Right ventricle myocardium inferior (tissue), 1 donor: ENCODE results near the gene SULF2. TPM values are rescaled to one million over a fixed set of nuclear protein-coding genes. Genes with fewer than 3 reads are reported as not detected.
"Not testable (repeated sequence)": the region's sequence is repeated elsewhere in the genome, so short reads cannot be mapped to it uniquely, and the experiment has no call there.

Source experiments
- ATAC-seq: fragments of 200-7000 bp; cut with Tn5 transposase; one replicate; pipeline ENCODE4 v1.9.1; 2020; ENCODE audit warnings: mild to moderate bottlenecking, moderate library complexity
- DNase-seq: peaks from one replicate; pipeline ENCODE4 v3.0.0; 2021; ENCODE audit errors: missing footprints
- intact Hi-C: fragments of 100-400 bp; cut with DNase I; formaldehyde crosslinking; loops from one replicate; pipeline ENCODE4 v1.11.0; 2022
- long read RNA-seq: library from polyadenylated mRNA; unstranded; transcript quantifications from one replicate; pipeline ENCODE4 v2.0.0, GENCODE V29; 2021
- total RNA-seq: library from RNA; stranded (reverse); fragmentation: NEBNext Ultra II Directional; extraction: Animal tissue kit (Norgen Biotek cat#: 25700); gene quantifications from one replicate; pipeline ENCODE4 v1.2.1, GENCODE V29; 2021
- donor health status: DM: no; HTN: yes; CAD: no; lungs with severe emphysema.

Gene SULF2
- total RNA-seq, result 29.5 TPM
- long read RNA-seq, partial matches to known transcripts, result 7 of 31 reads
- long read RNA-seq, other reads (novel, unspliced or antisense), result 24 of 31 reads

DNA sequence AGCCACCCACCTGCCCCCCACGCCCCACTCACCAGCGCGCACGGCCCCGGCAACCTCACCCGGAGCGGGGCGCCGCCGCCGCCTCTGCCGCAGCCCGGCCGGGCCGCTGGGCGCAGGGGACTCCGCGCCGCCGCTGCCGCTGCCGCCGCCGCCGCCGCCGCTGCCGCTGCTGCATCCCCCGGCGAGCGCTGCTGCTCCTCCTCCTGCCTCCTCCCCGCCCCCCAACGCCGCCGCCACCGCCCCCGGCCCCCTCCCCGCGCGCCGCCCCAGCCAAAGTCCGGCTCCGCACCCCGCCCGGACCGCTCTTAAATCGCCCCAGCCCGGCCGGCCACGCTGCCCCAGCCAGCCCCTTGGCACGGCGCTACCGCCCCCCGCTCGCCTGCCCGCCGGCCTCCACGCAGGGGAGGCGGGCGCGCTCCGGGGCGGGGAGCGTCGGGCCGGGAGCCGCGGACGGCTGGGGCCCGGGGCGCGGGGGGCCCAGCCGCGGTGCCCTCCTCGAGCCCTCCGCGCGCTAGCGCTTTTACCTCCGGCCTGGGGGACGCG is at the start of gene SULF2:
TSS of gene SULF2 (minus strand) at position 171 of the 543 bp plus-strand sequence. CDS start 28,118 bp downstream, outside the sequence.
- ATAC-seq (no peak), DNase-seq (peak; percentile 77)
- intact Hi-C loops, result loop anchor here (5.0 to 10.0 kb wide), 5 partner anchors 58 to 589 kb away; no protein-coding TSS in a partner anchor

DNA sequence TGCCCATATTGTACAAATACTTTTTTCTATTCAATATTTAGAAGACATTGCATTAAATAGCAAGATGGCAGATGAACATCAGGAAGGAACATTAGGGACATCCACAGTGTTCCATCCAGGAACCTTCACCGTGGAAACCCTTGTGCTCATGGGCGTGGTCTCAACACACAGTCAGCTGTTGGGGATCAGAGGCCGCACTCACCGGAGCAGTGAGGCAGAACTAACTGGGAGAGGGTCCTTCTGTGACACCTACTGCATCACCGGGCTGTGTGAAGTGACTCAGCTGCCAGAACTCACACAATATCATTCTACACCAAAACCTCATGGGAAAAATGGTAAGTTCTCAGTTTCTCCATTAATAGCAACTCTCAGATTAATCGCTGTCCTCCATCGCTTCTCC is 46.4 kb upstream of the SULF2 start:
- ATAC-seq, intact Hi-C loops, DNase-seq: not testable (repeated sequence)

DNA sequence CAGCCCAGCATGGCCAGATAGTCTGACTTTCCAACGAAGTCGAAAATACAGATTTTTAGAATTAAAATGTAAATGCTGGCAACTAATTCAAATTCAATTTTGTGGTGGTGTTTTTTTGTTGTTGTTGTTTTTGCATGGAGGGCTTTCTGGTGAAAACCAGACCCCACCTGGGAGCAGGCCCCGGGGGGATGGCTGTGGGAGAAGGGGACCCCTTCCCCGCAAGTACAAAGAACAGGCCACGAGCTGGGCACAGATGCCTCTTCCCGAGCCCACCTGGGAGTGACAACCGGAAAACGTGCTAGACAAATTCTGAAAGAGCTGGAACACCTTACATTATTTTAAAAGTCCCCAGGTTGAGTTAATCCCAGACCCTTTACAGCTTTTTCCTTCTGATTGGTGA is 41.4 kb upstream of the SULF2 start:
- DNase-seq, ATAC-seq, intact Hi-C loops: not testable (repeated sequence)

DNA sequence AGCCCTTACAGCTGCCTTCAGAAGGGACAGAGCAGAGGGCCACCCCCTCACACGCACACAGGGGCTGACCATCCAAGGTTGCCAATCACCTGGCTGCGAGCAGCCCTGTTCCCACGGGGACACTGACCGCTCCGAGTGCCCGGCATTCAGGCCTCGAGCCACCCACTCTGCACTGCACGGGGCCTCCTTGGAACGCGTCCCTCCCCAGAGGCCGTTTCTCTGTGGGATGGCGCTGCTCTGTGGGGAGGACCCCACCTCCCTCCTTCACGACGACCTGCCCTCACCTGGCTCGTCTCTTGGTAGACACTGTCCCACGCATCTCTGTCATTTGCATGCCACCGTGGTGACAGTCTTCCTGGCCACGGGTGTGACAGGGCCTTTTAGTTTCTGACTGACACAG is 40.7 kb upstream of the SULF2 start:
- intact Hi-C loops, ATAC-seq, DNase-seq: not testable (repeated sequence)

DNA sequence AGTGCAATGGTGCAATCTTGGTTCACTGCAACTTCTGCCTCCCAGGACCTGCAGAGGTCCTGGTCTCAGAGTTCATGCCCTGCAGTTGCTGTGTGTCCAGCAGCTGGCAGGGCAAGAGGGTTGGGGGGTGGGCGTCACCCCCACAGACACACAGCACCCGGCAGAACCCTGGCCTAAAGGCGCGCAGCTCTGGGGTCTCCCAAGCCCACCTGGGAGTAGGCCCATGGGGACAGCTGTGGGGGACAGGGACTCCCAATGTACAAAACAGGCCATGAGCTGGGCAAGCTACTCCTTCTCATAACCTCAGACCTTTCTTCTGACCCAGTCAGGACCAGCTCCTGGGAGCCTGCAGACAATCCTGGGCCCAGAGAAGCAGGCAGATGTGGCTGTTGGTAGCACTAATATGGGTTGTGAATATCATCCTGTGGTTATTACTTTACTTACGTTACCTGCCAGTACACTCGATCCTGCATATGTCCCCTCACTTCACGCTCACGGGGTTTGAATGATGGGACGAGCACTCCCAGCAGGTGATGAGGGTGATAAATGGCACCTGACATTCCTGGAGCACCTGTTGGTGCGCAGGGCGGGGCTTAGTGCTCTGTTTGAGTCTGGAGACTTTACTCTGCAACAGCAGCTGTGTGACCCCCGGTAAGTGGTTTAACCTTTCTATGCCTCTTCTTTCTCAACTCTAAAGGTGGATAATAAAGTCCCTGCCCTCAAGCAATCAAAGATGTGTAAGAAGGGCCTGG is 39.9 kb upstream of the SULF2 start:
- no peak for DNase-seq
- ATAC-seq, result no peak

DNA sequence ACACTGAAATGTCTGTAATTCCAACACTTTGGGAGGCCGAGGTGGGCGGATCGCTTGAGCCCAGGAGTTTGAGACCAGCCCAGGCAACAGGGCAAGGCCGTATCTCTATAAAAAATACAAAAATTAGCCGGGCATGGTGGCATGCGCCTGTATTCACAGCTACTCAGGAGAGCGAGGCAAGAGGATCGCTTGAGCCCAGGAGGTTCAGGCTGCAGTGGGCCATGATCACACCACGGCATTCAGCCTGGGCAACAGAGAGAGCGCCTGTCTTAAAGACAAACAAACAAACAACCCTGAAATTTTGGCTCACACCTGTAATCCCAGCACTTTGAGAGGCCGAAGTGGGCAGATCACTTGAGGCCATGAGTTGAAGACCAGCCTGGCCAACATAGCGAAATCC is 38.7 kb upstream of the SULF2 start:
- ATAC-seq, intact Hi-C loops, DNase-seq: not testable (repeated sequence)

More for the DNA sequence above, 39.9 kb upstream of the SULF2 start:
- intact Hi-C loops, result no loop called here

DNA sequence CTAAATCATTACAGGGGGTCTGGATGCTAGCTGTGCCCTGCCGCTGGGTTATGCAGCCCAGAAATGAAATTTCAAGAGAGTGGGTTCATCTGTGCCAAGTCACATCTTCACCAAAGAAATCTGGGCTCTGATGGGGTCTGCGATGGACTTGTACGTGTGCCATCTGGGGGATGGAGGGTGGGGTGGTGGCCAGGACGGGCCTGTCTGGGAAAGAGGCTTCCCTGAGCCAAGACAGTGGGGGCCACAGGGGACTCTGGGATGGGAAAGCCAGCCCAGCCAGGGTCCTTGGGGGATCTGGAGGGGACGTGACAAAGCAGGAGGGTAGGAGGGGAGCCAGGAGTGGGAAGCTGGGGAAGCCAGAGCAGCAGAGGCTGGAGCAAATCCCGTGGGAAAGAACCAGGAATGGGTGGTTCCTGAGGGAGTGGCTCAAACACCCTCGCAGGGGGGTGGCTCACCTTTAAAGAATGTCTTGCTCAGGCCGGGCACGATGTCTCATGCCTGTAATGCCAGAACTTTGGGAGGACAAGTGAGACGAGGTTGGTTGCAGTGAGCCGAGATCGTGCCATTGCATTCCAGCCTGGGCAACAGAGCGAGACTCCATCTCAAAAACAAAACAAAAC is 36.3 kb upstream of the SULF2 start:
- ATAC-seq (no peak), DNase-seq (no peak)
- intact Hi-C loops, result no loop called here

DNA sequence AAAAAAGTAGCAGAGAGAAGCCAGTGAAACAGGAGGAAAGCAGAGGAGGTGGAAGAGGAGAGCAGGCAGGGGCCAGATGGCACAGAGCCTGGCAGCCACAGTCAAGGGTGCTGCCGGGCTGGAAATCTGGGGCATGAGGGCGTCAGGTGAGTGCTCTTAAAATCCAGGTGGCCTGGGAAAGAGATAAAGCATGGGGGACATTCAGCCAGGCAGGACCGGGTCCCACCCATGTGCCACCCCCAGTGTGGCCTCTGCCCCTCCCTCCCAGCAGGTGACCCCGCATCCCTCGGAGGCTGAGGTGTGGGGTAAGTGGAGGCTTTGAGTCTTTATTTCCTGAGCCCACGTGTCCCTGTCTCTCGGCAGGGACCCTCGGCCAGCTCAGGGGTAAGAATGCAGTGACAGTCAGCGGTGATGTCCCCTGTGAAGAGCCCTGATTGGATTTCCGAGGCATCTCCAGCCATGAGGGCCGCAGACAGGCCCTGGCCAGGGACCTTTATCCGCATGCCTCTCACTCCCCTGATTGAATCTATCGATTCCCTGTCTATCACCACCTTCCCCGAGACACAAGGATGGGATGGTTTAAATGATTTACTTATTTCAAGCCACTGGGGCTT is 33.8 kb upstream of the SULF2 start:
- intact Hi-C loops, result no loop called here
- DNase-seq, result peak; percentile 50
- no peak for ATAC-seq

DNA sequence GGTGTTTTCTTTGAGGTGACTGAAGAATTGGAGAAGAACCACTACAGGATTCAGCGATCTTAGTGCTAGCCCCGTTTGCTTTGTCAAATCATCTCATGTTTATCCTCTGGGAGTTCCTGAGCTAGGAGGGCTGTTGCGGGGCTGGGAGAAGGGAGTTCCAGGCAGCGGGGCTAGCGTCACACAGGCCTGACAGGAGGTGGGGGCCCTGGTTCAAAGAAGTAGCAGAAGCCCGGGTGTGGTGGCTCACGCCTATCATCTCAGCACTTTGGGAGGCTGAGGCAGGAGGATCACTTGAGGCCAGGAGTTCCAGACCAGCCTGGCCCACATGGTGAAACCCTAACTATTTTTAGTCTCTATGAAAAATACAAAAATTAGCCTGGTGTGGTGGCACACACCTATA is 33.2 kb upstream of the SULF2 start:
- intact Hi-C loops, result no loop called here
- no peak for ATAC-seq
- no peak for DNase-seq

DNA sequence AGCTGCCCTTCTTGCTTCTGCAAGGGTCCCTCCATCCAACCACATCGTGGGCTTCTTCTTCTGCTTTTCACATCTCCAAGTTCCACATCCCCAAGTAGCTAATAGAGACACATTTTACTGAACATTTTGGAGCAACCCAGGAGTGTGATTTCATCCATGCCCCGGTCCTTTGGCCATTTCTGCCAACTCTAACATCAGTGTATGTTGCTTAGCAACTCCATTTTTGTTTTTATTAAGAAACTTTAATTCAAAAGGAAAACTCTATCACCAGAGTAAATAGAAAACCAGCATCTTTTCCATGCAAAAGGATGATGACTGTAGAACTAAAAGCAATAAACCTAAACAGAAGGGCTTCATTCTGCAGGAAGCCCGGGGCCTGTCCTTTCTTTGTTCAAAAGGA is 32.7 kb upstream of the SULF2 start:
- intact Hi-C loops, result no loop called here
- DNase-seq, result no peak

DNA sequence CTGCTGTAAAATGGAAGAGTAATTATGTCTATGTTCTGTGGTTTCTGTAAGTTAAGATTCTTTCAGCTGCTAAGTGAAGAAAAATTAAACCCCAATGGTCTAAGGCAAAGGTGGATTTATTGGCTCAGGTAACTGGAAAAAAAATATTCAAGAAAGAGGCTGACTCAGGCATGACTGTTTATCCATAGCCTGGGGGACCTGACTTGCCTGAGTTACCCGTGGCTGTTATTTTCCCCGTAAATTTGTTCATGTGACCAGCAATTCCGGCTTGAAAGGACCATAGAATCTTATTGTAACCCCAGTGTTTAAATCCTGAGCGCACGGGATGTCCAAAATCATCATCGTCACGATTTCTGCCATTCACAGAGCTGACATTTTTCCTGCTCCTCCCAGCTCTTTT is 32.3 kb upstream of the SULF2 start:
- intact Hi-C loops, result no loop called here
- DNase-seq (no peak), ATAC-seq (no peak)

More for the DNA sequence above, 32.7 kb upstream of the SULF2 start:
- no peak for ATAC-seq

DNA sequence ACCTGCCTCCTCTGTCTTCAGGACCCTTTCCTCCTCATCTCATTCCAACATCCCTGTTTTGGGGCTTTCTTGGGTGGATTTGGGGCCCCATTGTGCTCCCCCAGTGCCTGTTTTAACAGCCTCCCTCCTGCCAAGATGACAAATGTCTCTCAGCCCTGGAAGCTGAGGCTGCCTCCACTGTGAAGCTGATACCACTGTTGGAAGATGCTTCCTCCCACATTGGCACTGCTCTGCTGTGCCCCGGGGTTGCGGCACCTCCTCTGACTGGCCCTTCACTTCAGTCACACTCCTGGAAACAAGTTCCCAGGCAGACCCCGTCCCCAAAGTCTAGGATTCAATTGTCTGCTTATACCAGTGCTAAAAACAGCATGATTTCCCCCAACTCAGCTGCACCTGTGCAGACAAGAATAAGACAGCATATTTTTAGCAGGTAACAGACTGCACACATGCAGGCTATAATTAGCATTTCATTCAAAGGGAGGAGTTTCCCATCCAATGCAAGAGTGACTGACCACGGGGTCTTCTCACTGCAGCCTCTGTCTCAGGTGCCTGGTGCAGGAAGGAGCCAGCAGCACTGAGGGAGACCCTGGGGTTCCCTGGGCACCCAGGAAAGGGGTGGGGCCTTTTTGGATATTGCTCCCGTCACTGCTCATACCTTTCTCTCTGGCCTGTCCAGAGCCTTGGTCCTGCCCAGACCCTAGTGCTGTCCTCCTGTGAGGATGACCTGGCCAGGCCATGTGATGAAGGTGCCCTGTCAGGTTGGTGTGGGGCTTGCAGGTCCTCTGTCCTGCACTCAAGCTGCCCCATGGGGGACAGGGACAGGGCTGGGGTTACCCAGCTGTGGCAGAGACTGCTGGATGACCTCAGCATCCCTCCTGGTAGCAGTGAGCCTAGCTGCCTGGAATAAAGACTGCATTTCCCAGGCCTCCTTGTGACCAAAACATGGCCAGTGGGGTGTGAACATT is 31.5 kb upstream of the SULF2 start:
- no peak for ATAC-seq
- DNase-seq, result peak; percentile 44
- intact Hi-C loops, result no loop called here

DNA sequence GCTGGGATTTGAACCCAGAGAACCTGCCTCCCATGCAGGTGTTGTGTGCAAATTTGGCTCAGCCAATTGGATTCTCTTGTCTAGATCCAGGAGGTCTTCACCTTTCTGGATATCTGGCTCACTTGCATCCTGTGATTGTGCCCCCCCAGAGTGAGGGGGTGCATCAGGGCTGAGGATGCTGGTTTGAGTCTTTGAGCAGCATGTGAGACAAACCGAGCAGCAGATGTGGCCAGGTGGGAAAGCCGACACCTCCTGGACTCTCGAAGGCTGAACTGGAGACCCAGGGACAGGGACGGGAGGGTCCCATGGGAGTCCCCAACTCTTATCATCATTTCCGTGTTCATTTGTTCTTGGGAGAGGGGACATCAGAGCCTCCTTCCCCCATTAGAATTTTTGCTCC is 30.6 kb upstream of the SULF2 start:
- no peak for ATAC-seq
- intact Hi-C loops, result no loop called here
- DNase-seq, result no peak

DNA sequence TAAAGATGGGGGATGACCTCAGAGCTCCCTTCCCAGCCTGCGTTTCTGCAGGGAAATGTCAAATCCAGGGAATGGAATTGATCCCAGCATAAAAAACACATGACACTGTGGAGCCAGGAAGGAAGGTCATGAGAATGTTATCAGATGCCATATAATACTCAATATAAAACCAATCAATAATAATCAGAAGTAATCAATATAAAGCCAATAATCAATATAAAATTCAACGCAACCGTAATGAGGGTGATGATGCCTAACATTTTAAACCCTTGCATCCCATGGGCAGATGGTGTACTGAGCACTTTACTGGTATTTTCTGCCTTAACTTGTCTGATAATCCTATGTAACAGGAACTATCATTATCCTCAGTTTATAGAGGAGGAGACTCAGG is 30.1 kb upstream of the SULF2 start:
- intact Hi-C loops, result no loop called here
- ATAC-seq (no peak), DNase-seq (no peak)

DNA sequence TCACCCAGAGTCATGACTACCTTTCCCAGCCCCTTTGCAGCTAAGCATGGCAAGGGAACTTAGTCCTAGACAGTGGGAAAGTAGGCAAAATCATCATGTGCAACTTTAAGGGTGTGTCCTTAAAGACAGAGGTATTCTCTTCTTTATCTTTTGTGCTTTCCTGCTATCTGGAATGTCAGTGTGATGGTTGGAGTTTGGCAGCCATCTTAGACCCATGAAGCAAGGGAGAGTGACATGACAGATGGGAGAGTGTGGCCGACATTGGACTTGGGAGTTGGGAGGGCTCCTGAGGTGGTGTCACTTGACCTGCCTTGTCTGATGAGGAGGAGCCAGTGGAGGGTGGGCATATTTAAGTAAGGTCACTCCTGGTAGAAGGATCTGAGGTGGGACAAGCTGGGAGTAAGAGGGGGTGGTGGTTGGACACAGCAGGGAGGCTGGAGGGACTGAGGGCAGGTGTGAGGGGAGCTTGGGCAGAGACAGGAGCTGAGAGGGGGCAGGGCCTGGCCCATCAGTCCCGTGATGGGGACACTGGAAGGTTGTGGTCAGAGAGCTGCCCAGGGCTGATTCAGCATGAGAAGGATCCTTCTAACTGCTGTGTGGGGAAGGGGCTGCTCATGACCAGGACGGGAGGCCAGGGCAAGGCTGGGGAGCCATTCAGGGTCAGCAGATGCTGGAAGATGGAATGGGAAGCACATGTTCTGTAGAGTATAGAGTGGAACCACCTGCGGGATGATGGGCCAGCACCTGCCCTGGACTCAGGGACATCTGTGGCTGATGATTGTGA is 29.5 kb upstream of the SULF2 start:
- intact Hi-C loops, result no loop called here

DNA sequence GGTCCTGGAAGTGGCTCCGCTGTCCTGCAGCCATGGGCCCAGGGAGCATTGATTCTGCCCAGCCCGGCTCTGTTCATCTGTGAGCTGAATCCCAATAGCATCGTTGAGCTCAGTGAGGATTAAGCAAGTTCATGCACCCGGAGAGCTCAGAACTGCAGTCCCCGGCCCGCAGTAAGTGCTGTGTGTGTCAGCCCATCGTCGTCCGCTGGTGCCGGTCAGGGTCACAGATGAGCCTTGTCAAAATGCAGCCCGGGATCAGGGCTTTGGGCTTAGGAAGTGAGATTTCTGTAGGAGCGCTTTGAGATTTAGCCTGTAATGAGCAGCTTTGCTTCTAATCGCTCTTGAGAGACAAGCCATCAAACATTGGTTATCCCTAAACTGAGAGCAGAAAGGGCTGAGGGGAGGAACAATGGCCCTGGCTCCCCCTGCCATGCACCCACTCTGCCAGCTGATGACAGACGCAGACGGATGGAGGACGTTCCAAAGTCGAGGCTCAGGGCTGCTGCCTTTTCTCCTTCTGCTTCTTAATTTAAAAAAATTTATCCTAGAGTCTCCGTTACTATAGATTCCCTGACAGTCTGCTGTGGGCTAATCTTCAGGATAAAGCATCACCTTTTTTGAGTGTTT is 25.6 kb upstream of the SULF2 start:
- ATAC-seq (no peak), DNase-seq (no peak)
- intact Hi-C loops, result no loop called here

More for the DNA sequence above, 29.5 kb upstream of the SULF2 start:
- ATAC-seq (no peak), DNase-seq (peak; percentile 49)

DNA sequence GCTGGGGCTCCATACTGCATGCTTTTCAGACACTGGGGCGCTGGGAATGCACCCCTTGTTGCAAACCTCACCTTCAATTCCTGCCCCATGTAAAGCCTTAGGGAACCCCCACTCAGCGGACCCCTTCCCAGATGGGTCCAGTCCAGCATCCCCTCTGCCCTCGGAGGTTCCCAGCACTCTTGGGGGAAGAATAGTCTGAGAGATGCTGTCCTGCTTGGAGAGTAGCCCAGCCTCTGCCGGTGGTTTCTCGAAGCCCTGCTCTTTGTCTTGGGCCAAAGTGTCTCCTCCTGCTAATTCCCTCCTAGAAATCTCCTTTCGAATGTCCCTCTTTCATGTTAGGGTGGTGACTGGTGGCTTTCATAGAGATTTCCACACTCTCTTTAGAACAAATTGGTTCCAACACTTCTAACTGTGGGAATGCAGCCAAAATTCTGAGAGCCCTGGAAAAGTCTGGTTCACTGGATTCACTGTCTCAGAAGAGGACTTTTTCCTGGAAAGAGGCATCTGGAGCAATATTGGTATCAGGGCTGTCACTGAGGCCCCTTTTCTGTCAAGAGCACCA is 24.9 kb upstream of the SULF2 start:
- DNase-seq, result peak; percentile 63
- no peak for ATAC-seq
- intact Hi-C loops, result no loop called here
